Measurements from ENCODE around the gene ZCWPW2. TPM values are rescaled to one million over a fixed set of nuclear protein-coding genes. Genes with fewer than 3 reads are reported as not detected.

ZCWPW2 gene, protein sequence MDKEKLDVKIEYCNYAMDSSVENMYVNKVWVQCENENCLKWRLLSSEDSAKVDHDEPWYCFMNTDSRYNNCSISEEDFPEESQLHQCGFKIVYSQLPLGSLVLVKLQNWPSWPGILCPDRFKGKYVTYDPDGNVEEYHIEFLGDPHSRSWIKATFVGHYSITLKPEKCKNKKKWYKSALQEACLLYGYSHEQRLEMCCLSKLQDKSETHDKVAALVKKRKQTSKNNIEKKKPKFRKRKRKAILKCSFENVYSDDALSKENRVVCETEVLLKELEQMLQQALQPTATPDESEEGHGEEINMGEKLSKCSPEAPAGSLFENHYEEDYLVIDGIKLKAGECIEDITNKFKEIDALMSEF
- total RNA-seq, result not detected

DNA sequence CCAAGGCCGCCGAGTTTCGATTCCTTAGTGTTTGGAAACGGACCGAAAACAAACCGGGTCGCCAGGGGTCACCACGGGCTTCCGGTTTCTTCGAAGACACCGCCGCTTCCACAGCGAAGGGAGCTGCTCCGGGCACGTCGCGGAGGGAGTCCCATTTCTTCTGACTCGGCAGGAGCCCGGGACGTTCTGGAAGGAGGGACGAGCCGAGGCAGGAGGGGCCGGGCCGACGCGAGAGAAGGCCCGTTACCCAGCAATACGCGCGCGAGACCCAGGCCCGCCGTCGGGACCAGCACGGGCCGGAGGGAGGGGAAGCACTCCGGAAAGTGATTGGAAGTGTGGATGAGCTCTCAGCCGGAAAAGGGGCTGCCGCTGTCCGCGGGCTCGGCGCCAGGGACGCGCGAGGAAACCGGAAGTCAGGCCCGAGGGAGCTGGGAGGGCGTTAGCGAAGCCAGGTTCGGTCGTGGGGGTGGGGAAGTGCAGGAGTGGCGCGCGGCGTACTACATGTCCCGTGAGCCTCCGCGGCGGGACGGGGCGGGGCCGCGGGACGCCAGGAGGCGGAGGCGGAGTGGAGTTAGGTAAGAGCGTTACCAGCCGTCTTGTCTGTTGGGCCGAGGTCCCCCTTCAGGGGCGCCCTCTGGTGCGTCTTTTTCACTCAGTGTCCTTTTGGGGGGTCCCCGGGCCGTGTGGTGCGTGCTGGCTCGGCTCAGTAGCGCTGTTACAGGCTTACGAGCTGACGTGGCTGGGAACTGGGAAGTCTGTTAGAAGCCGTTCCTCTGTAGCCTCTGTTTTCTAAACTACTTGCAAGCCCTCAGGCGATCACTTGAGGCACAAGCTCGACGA is at the start of gene ZCWPW2, which contains the start of gene AZI2:
Gene ZCWPW2, plus strand, starts transcription at position 93 of the 840 bp plus-strand sequence. CDS start 64,348 bp downstream, outside the sequence.
Gene AZI2, minus strand, starts transcription at position 196 of the 840 bp plus-strand sequence. CDS start 8,207 bp downstream, outside the sequence.
- Histone ChIP-seq H3K27me3 (ENCODE audit: insufficient read depth, low read length) (no peaks in the 10 kb centered on the region), H3K4me1 (ENCODE audit: insufficient read depth, low read length) (peaks cover 29% of the 10 kb centered on the region), H3K9me3 (ENCODE audit: low read depth, low read length) (peaks cover 14% of the 10 kb centered on the region), H3K4me3 (ENCODE audit: low read length) (peak within 1 kb of the TSS; percentile 85)

DNA sequence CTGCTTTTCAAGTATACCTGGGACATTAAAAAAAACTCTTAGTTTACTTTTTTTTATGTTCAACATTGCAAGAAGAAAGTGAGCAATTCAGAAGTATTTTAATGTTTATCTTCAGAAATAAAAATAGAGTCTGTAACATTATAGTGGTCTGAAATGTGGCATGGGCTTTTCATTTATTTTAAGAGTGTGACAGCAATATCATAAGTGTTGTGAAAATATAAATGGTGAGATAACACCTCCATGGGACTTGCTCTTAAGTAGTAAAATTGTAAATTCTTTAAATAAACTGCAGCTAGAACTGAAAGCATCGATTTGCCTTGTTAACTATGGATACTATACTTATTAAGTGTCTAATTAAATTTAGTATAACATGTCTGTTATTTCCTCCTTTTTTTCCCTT is 48.8 kb upstream of the ZCWPW2 start:
- Histone ChIP-seq H3K4me1 (ENCODE audit: insufficient read depth, low read length) (peaks cover 4% of the 10 kb centered on the region), H3K9me3 (ENCODE audit: low read depth, low read length) (no peaks in the 10 kb centered on the region), H3K27me3 (ENCODE audit: insufficient read depth, low read length) (no peaks in the 10 kb centered on the region), H3K4me3 (ENCODE audit: low read length) (no peak overlapping the region)

DNA sequence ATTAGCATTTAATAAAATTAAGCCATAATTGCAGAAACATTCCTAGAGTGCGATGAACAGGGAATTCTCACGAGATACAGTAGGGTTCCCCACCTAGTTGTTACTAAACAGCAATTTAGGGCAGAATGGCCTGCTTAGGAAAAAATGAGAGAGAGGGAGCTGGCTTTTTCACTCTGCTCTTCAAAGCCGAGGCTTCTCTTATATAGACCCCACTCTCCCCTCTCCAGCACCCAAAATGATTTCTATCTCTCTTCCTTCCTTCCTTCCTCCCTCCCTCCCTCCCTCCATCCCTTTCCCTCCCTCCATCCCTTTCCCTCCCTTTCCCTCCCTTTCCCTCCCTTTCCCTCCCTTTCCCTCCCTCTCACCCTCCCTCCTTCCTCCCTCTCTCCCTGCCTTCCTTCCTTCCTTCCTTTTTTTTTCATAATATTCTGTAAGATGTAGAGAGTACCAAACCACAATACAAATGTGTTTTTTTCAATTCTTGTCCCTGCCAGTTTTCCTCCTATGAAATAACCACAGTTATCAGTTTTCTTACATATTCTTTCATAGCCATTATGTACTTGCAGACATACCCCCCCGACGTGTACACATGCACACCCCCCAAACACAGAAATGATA is 48.1 kb upstream of the ZCWPW2 start:
- Histone ChIP-seq H3K27me3 (ENCODE audit: insufficient read depth, low read length) (no peaks in the 10 kb centered on the region), H3K9me3 (ENCODE audit: low read depth, low read length) (no peaks in the 10 kb centered on the region), H3K4me1 (ENCODE audit: insufficient read depth, low read length) (peaks cover 3% of the 10 kb centered on the region), H3K4me3 (ENCODE audit: low read length) (no peak overlapping the region)

DNA sequence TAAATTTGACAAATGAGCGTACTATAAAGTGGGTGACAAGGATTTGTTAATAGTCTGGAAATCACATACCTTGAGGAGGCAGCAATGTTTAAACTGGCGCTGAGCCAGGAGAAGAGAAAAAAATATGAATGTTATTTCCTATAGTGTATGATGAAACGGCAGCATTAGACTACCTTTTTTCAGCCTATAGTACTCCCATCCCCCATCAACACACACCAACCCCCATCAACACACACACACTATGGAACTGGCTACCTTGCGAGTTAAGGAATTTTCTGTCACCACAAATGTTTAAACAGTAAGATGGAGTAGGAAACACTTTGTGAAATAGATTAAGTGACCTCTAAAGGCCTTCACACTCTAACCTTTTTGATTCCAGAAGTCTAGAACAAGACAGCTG is 46.8 kb upstream of the ZCWPW2 start:
- no peaks in the 10 kb centered on the region for H3K9me3 ChIP-seq (ENCODE audit: low read depth, low read length)
- H3K27me3 ChIP-seq (ENCODE audit: insufficient read depth, low read length), result no peaks in the 10 kb centered on the region
- no peaks in the 10 kb centered on the region for H3K4me1 ChIP-seq (ENCODE audit: insufficient read depth, low read length)
- no peak overlapping the region for H3K4me3 ChIP-seq (ENCODE audit: low read length)

DNA sequence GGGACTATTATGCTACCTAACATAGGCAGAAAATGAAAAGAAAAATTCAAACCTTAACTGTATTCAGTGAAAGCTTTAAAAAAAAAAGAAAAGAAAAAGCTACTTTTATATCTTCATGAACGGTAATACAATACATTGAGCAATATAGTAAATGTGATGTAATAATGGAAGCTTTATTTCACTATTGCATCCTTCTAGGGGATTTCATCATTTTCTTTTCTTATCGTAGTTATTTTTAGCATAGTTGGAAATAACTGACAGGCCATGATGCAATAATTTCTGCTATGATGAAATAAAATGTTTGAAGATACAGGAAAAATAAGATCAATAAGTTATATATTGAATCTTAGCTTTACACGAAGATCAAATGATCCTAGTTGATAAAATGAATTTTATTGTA is 40.3 kb upstream of the ZCWPW2 start:
- no peak overlapping the region for H3K4me3 ChIP-seq (ENCODE audit: low read length)
- H3K9me3 ChIP-seq (ENCODE audit: low read depth, low read length), result no peaks in the 10 kb centered on the region
- no peaks in the 10 kb centered on the region for H3K27me3 ChIP-seq (ENCODE audit: insufficient read depth, low read length)
- H3K4me1 ChIP-seq (ENCODE audit: insufficient read depth, low read length), result peaks cover 4% of the 10 kb centered on the region

DNA sequence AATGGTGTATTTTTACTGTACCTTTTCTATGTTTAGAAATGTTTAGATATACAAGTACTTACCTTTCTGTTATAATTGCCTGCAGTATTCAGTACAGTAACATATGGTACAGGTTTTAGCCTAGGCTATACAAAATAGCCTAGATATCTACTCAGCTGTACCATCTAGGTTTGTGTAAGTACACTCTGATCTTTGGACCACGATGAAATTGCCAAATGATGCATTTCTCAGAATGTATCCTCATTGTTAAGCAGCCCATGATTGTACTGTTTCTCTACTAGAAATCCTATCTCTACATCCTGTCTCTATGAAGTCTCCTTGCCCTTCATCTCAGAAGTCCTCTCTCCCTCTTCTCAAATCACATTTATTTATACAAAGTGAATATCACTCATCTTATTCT is 32.8 kb upstream of the ZCWPW2 start:
- Histone ChIP-seq H3K4me3 (ENCODE audit: low read length) (no peak overlapping the region), H3K4me1 (ENCODE audit: insufficient read depth, low read length) (no peaks in the 10 kb centered on the region), H3K9me3 (ENCODE audit: low read depth, low read length) (no peaks in the 10 kb centered on the region), H3K27me3 (ENCODE audit: insufficient read depth, low read length) (no peaks in the 10 kb centered on the region)

DNA sequence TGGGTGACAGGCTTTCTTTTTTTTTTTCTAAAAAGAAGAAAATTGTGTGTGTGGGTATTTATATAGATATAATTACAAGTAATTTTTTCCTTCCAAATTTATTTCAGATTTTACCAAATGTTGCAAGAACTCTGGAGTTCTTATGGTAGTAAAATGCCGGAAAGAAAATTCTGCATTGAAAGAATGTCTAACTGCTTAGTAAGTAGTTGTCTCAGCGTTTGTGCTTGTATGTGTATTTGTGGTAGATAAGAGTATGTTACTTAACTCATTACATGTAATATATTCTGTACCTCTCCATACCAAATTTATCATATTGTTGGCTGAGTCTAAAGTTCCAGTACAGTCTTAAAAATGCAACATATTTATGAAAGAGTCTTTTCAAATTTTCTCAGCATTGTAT is 32.3 kb upstream of the ZCWPW2 start:
- Histone ChIP-seq H3K9me3 (ENCODE audit: low read depth, low read length) (no peaks in the 10 kb centered on the region), H3K4me3 (ENCODE audit: low read length) (no peak overlapping the region), H3K27me3 (ENCODE audit: insufficient read depth, low read length) (no peaks in the 10 kb centered on the region), H3K4me1 (ENCODE audit: insufficient read depth, low read length) (no peaks in the 10 kb centered on the region)

DNA sequence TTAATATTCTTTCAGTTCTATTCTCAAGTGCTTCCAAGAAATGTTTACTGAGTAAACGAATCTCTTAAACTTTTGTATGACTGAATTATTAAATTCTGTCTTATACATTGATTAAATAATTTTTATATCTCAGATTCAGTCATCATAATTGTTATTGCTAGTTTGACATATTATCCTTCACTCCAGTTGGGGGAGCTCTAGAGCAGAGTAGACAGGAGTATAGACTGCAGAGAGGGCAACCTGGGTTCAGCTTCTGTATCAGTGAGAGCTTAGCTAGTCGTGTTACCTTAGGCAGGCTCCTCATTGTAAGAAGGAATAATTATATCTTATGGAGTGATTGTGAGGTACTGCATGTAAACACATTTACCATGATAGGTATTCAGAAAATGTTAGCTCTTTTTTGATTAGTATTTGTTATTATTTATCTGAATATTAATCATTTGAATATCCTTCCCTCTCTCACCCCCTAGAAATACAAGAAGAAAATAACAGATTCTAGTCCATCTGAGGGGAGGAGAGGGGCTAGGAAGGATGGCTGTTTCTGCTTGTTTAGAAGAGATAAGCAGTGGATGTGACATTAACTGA is 31.0 kb upstream of the ZCWPW2 start:
- Histone ChIP-seq H3K27me3 (ENCODE audit: insufficient read depth, low read length) (no peaks in the 10 kb centered on the region), H3K4me1 (ENCODE audit: insufficient read depth, low read length) (no peaks in the 10 kb centered on the region), H3K4me3 (ENCODE audit: low read length) (no peak overlapping the region), H3K9me3 (ENCODE audit: low read depth, low read length) (no peaks in the 10 kb centered on the region)

DNA sequence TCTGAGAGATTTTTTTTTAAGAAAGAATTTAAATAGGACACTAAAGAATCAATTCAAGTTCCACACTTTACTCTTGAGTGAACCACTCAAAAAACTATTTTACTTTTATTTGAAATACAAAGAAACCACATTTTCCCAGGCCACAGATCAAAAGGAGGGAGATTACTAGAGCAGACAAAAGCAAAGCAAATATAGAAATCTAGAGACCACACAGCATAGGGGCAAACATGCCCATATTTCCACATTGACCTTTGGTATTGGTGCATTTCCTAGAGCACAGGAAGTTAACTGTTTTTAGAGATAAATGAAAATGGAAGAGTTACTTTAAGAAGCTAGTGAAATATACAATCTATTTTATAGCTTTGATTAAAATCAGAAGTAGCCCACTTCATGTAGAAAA is 27.5 kb upstream of the ZCWPW2 start:
- Histone ChIP-seq H3K9me3 (ENCODE audit: low read depth, low read length) (no peaks in the 10 kb centered on the region), H3K27me3 (ENCODE audit: insufficient read depth, low read length) (no peaks in the 10 kb centered on the region), H3K4me3 (ENCODE audit: low read length) (no peak overlapping the region), H3K4me1 (ENCODE audit: insufficient read depth, low read length) (no peaks in the 10 kb centered on the region)

DNA sequence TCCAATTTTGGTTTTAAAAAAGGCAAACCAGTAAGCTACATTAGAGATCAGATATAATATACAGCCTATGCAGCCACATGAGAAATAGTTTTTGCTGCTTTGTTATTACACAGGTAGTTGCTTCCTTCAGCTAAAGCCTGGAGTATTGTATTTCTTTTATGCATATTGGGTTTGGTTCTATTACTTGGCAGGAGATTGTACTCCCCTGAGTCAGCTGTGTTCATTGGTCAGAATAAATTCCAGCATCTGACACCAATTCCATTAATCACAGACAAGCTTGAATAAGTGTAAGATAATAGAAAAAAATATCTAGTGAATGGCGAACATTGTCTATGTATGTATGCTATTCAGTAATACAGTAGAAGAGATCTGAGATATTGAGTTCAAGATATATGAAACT is 26.1 kb upstream of the ZCWPW2 start:
- H3K9me3 ChIP-seq (ENCODE audit: low read depth, low read length), result no peaks in the 10 kb centered on the region

DNA sequence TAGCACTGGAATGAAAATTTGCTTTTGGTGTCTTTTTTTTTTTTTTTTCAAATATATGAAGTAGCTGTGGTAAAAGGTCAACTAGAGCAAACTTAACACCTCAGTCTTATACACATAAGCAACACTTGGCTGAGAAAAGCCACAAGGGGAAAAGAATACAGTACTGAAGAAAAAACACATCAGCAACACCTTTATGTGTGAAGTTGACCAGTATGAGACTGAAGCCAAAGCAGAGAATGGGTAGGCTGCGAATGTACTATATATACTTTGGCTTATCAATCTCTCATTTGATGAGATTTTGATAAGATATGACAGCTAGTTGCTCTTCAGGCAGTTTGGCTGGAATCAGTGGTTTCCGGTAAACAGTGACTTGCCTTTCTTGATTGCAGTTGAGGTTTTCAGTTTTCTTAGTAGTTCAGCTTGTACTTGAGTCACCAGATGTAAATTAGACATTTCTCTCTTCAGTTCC is 22.0 kb upstream of the ZCWPW2 start:
- no peaks in the 10 kb centered on the region for H3K9me3 ChIP-seq (ENCODE audit: low read depth, low read length)
- H3K27me3 ChIP-seq (ENCODE audit: insufficient read depth, low read length), result no peaks in the 10 kb centered on the region
- no peak overlapping the region for H3K4me3 ChIP-seq (ENCODE audit: low read length)
- peaks cover 3% of the 10 kb centered on the region for H3K4me1 ChIP-seq (ENCODE audit: insufficient read depth, low read length)

More for the DNA sequence above, 26.1 kb upstream of the ZCWPW2 start:
- Histone ChIP-seq H3K4me1 (ENCODE audit: insufficient read depth, low read length) (peaks cover 3% of the 10 kb centered on the region), H3K4me3 (ENCODE audit: low read length) (no peak overlapping the region), H3K27me3 (ENCODE audit: insufficient read depth, low read length) (no peaks in the 10 kb centered on the region)

DNA sequence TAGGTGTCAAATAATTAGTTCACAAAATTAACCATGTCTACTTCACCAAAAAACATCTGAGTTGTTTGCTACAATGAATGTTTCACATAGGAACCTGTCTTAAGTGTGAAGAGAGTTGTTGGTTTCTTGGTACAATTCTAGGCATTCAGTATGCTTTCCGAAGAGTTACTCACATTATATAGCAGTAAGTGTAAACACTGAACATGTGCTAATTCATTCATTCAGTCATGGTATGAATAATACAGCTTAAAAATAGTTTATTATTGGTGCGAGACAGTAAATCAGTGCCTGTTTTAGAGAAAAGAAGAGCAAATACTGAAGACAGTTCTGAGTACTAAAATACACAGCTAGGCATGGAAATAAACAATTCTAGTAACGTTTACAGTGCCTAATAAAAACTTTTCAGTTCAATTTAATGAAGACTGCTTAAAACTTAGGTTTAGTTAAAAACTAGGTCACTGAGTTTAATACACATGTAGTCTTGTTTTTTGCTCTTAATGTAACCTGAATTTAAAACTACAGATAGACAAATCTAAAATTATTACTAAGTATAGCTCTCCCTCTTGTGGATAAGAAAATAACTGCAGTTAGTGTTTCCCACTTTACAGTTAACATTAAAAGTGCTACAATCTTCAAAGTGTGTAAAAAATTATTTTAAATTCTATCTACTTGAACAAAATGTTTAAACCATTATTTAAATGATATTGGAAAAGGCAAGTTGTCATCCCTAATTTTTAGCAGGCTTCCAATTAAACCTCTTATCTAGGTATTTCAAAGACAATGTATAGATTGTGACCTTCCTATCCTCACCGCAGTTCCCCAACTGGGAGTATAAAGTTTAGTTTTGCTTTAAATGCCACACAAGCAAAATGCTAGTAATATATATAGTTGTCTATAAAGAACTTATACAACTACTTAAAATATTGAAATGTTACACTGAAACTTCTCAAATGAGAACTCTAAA is 20.1 kb upstream of the ZCWPW2 start:
- H3K9me3 ChIP-seq (ENCODE audit: low read depth, low read length), result no peaks in the 10 kb centered on the region
- H3K27me3 ChIP-seq (ENCODE audit: insufficient read depth, low read length), result no peaks in the 10 kb centered on the region
- peaks cover 3% of the 10 kb centered on the region for H3K4me1 ChIP-seq (ENCODE audit: insufficient read depth, low read length)
- H3K4me3 ChIP-seq (ENCODE audit: low read length), result no peak overlapping the region

DNA sequence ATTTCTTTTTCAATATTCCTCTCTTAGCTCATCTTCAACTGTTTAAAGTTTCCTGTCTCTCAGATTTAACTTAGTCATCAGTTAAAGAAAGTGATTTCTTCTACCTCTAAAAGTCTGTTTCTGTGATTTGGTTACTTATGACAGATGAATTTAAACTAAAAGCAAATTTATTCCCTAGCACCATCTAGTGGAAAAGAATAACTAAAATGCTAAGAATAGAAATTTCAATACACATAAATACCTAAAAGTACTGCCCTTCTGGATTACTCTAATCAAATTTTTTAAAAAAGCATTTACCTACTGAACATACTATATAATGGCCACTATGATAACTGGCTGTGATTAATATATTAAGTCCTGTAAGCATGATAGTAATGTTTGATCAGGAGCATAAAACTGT is 14.0 kb upstream of the ZCWPW2 start:
- Histone ChIP-seq H3K9me3 (ENCODE audit: low read depth, low read length) (no peaks in the 10 kb centered on the region), H3K4me1 (ENCODE audit: insufficient read depth, low read length) (no peaks in the 10 kb centered on the region), H3K27me3 (ENCODE audit: insufficient read depth, low read length) (no peaks in the 10 kb centered on the region), H3K4me3 (ENCODE audit: low read length) (no peak overlapping the region)

DNA sequence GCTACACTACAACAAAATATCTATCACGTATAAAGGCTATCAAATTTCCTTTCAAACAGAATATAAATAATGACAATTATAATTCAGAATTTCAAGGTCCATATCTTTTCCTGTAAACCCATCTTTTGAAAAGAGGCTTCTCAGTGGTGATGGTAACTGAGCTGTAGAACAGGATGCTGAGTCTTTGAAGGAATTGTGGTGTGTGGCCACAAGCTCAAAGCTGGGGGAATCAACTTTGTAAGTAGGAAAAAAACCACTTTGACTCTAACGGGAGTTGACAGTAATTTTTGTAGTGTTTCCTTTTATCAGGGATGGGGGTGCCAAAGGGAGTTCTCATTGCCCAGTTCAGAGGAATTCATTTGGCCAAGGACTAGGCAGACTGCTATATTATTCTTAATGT is 13.3 kb upstream of the ZCWPW2 start:
- Histone ChIP-seq H3K27me3 (ENCODE audit: insufficient read depth, low read length) (no peaks in the 10 kb centered on the region), H3K4me1 (ENCODE audit: insufficient read depth, low read length) (no peaks in the 10 kb centered on the region), H3K9me3 (ENCODE audit: low read depth, low read length) (no peaks in the 10 kb centered on the region), H3K4me3 (ENCODE audit: low read length) (no peak overlapping the region)
